HUES64 (cell line): ENCODE data around the gene NF1.
"Not testable (repeated sequence)": the region's sequence is repeated elsewhere in the genome, so short reads cannot be mapped to it uniquely, and the experiment has no call there.

ENCODE experiments used
- H3K27ac ChIP-seq: 2 replicates; pipeline ENCODE4 v1.7.0; 2013; ENCODE audit warnings: low read depth, low read length, inconsistent platforms
- H3K27me3 ChIP-seq: 2 replicates; pipeline ENCODE4 v1.6.1; 2013; ENCODE audit warnings: mild to moderate bottlenecking, low read length; ENCODE audit not compliant: insufficient read depth
- H3K36me3 ChIP-seq: 2 replicates; pipeline ENCODE4 v1.6.1; 2013; ENCODE audit warnings: mild to moderate bottlenecking, low read length; ENCODE audit not compliant: insufficient read depth
- H3K4me1 ChIP-seq: 2 replicates; pipeline ENCODE4 v1.6.1; 2013; ENCODE audit warnings: mild to moderate bottlenecking, low read length, moderate library complexity; ENCODE audit not compliant: insufficient read depth
- H3K4me3 ChIP-seq: 2 replicates; pipeline ENCODE4 v1.5.1; 2013; ENCODE audit warnings: mild to moderate bottlenecking, low read length, moderate library complexity
- H3K9ac ChIP-seq: 2 replicates; pipeline ENCODE4 v1.6.1; 2013; ENCODE audit warnings: mild to moderate bottlenecking, low read depth, low read length
- H3K9me3 ChIP-seq: 2 replicates; pipeline ENCODE4 v1.6.1; 2013; ENCODE audit warnings: low read depth, low read length; ENCODE audit not compliant: insufficient read depth
- WGBS: fragments of 150-250, 120-280 bp; methylation state at CpG from one replicate; pipeline ENCODE4 v1.1.7; 2013; ENCODE audit warnings: missing lambda C conversion rate; 5-methylcytosine and 5-hydroxymethylcytosine counted together

The NF1 gene

DNA sequence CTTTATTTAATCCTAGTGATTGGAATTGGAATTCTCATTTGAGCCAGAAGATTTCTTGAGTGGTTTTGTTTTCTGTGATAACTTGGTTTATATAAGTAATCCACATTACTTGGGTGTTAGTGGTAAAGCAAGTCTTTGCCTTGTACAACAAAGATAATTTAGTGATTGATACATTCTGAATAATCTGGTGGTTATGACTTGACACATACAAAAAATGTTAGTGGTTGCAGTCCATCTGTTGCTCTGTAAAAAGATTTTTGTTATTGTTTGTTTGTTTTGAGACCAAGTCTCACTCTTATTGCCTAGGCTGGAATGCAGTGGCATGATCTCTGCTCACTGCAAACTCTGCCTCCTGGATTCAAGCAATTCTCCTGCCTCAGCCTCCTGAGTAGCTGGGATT lies 189.1 kb downstream of the NF1 start:
- Histone ChIP-seq H3K27ac (no peak overlapping the region), H3K36me3 (peaks cover 6% of the 10 kb centered on the region; the same call in 1 of the 2 replicates), H3K4me1 (peaks cover 12% of the 10 kb centered on the region), H3K9ac (no peak overlapping the region), H3K27me3 (no peaks in the 10 kb centered on the region), H3K9me3 (no peaks in the 10 kb centered on the region), H3K4me3 (no peak overlapping the region)

GRCh38 chr17:31286587-31286986 lies 191.8 kb downstream of the NF1 start:
- Histone ChIP-seq H3K9me3 (no peaks in the 10 kb centered on the region), H3K4me3 (no peak overlapping the region), H3K27me3 (no peaks in the 10 kb centered on the region), H3K9ac (no peak overlapping the region), H3K4me1 (no peaks in the 10 kb centered on the region), H3K36me3 (peaks cover 7% of the 10 kb centered on the region; the same call in 1 of the 2 replicates), H3K27ac (no peak overlapping the region)
- 78% methylated on average over 1 of the region's 1 CpG for WGBS

- H3K27ac ChIP-seq, H3K36me3 ChIP-seq, H3K4me3 ChIP-seq, H3K27me3 ChIP-seq, H3K4me1 ChIP-seq, H3K9ac ChIP-seq, H3K9me3 ChIP-seq: not testable (repeated sequence)
- WGBS, result no CpG with 5 or more reads among the region's 1 CpG
These were observed 193.2 kb downstream of the NF1 start for GRCh38 chr17:31287932-31288331.

DNA sequence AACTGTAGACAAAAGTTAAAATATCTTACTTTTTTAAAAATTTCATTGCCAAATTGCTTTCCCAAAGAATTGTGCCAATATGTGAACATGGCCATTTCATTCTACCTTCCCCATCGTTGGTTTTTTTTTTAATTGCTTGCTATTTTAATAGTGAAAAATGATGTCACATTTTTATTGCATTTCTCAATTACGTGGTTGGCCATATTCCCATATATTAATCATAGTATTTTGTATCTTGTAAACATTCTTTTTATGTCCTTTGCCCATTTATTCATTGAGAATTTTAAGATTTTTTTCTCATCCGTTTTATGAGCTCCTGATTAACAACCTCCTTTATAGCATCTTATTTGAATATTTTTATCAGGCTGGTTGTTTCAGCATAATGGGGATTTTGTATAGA lies 195.0 kb downstream of the NF1 start:
- H3K4me1 ChIP-seq, result no peaks in the 10 kb centered on the region
- H3K4me3 ChIP-seq, result no peak overlapping the region
- WGBS, result 80% methylated on average over 1 of the region's 3 CpGs
- no peaks in the 10 kb centered on the region for H3K9me3 ChIP-seq
- no peak overlapping the region for H3K9ac ChIP-seq
- no peaks in the 10 kb centered on the region for H3K27me3 ChIP-seq
- no peak overlapping the region for H3K27ac ChIP-seq
- peaks cover 3% of the 10 kb centered on the region; the same call in 1 of the 2 replicates for H3K36me3 ChIP-seq

DNA sequence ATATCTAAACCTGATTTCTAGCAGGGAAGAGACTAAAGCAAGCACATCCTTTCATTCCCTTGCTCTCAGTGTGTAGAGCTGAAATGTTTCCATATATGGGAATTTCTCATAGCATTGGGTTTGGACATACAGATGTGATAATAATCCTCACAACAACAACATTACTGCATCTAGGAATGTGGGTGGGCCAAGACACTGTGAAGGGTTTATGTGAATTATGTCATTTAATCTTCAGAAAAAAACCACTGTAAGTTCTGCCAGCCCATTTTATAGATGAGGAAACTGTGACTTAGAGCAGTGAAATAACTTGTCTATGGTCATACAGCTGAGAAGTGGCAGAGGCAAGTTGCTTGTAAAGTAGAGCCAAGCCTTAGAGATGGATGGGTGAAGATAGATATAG lies 197.0 kb downstream of the NF1 start:
- Histone ChIP-seq H3K4me1 (peaks cover 10% of the 10 kb centered on the region; the same call in 1 of the 2 replicates), H3K27me3 (no peaks in the 10 kb centered on the region), H3K9me3 (no peaks in the 10 kb centered on the region), H3K27ac (no peak overlapping the region), H3K9ac (no peak overlapping the region), H3K4me3 (no peak overlapping the region), H3K36me3 (peaks cover 3% of the 10 kb centered on the region; the same call in 1 of the 2 replicates)

GRCh38 chr17:31293581-31293980 lies 198.8 kb downstream of the NF1 start:
- H3K9ac ChIP-seq, result no peak overlapping the region
- peaks cover 12% of the 10 kb centered on the region; the same call in 1 of the 2 replicates for H3K4me1 ChIP-seq
- H3K36me3 ChIP-seq, result peaks cover 3% of the 10 kb centered on the region; the same call in 1 of the 2 replicates
- 96% methylated on average over 2 of the region's 2 CpGs for whole genome bisulfite sequencing
- H3K27ac ChIP-seq, result no peak overlapping the region
- H3K4me3 ChIP-seq, result no peak overlapping the region
- no peaks in the 10 kb centered on the region for H3K9me3 ChIP-seq
- H3K27me3 ChIP-seq, result no peaks in the 10 kb centered on the region

DNA sequence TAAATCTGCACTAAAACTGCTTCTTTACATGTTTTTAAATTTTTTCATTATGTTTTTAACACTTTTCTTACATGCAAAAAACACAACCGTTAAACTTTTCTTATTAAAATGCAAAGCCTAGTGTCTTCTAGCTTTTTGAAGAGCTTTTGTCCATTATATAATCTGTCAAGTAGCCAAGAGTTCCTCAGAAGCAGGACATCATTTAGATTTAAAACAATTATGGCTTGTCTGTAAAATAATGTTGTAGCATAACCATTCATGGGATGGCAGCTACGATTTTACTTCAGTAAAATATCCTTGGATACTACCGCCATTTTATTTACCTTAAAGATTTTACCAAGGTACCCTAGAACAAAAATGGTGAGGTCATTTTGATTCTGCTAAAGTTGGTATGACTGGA lies 199.5 kb downstream of the NF1 start:
- Histone ChIP-seq H3K27me3 (no peaks in the 10 kb centered on the region), H3K9ac (no peak overlapping the region), H3K9me3 (no peaks in the 10 kb centered on the region), H3K4me1 (peaks cover 12% of the 10 kb centered on the region; the same call in 1 of the 2 replicates), H3K27ac (no peak overlapping the region), H3K36me3 (peaks cover 3% of the 10 kb centered on the region; the same call in 1 of the 2 replicates), H3K4me3 (no peak overlapping the region)
- 100% methylated on average over 3 of the region's 3 CpGs for WGBS

- Histone ChIP-seq H3K36me3 (peaks cover 3% of the 10 kb centered on the region; the same call in 1 of the 2 replicates), H3K9me3 (no peaks in the 10 kb centered on the region)
- 92% methylated on average over 3 of the region's 3 CpGs for WGBS
These were observed 200.2 kb downstream of the NF1 start for GRCh38 chr17:31294820-31295488.

GRCh38 chr17:31295489-31295871 lies 200.7 kb downstream of the NF1 start:
- Histone ChIP-seq H3K27ac (no peak overlapping the region), H3K9me3 (no peaks in the 10 kb centered on the region), H3K9ac (no peak overlapping the region), H3K36me3 (peaks cover 3% of the 10 kb centered on the region; the same call in 1 of the 2 replicates), H3K4me3 (no peak overlapping the region), H3K27me3 (no peaks in the 10 kb centered on the region), H3K4me1 (peaks cover 12% of the 10 kb centered on the region; the same call in 1 of the 2 replicates)
- 98% methylated on average over 1 of the region's 1 CpG for WGBS

More at GRCh38 chr17:31294820-31295488, 200.2 kb downstream of the NF1 start:
- H3K4me1 ChIP-seq, result peaks cover 12% of the 10 kb centered on the region; the same call in 1 of the 2 replicates
- H3K4me3 ChIP-seq, result no peak overlapping the region
- no peaks in the 10 kb centered on the region for H3K27me3 ChIP-seq
- H3K27ac ChIP-seq, result no peak overlapping the region
- H3K9ac ChIP-seq, result no peak overlapping the region

DNA sequence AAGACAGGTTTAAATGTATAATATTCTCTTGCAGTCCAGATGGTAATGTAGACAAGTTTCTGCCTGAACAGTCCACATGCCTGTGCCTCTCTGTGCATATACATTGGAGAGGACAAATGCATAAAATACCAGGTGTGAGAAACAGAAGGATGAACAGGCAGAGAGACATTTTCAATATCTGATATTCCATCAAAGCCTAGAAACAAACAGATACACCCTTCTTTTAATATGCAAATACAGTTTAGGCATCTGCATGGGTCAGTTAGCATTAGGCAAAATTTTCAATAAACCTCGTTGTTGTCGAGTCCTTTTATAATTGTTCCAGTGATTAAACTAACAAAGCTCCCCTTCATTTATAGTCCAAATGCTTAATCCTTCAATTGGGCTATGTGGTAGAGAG lies 201.4 kb downstream of the NF1 start:
- H3K4me1 ChIP-seq, result peaks cover 12% of the 10 kb centered on the region; the same call in 1 of the 2 replicates
- peaks cover 3% of the 10 kb centered on the region; the same call in 1 of the 2 replicates for H3K36me3 ChIP-seq
- H3K27me3 ChIP-seq, result no peaks in the 10 kb centered on the region
- 100% methylated on average over 2 of the region's 2 CpGs for WGBS
- no peaks in the 10 kb centered on the region for H3K9me3 ChIP-seq
- no peak overlapping the region for H3K9ac ChIP-seq
- no peak overlapping the region for H3K27ac ChIP-seq
- H3K4me3 ChIP-seq, result no peak overlapping the region

DNA sequence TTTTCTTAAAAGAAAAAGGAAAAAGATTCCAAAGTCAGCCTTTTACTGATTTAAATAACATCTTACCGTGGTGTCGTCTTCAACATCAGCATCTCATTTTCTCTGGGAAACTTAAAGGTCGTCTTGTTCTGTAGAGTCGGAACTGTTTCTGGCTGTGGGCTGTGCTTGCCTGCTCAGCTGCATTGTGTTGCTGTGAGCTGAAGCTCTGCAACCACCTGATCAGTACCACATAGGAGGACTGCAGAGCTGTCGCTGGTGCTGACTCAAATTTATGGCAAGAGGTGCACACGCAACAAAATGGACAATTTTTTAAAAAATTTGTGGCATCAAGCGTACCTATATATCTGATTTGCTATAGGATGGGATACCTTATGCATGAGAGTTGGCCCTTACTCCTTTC lies 202.3 kb downstream of the NF1 start, which contains the start of gene OMG:
Gene OMG, minus strand, starts transcription at position 150 of the 400 bp plus-strand sequence. CDS start 908 bp downstream, outside the sequence.
- no peaks in the 10 kb centered on the region for H3K36me3 ChIP-seq
- H3K27ac ChIP-seq, result no peak within 1 kb of the TSS
- no peaks in the 10 kb centered on the region for H3K9me3 ChIP-seq
- no peak within 1 kb of the TSS for H3K9ac ChIP-seq
- peaks cover 12% of the 10 kb centered on the region; the same call in 1 of the 2 replicates for H3K4me1 ChIP-seq
- WGBS, result 88% methylated on average over 7 of the region's 7 CpGs
- no peak within 1 kb of the TSS for H3K4me3 ChIP-seq
- H3K27me3 ChIP-seq, result no peaks in the 10 kb centered on the region
